Measurements from ENCODE around the gene KAT7. TPM values are rescaled to one million over a fixed set of nuclear protein-coding genes. Genes with fewer than 3 reads are reported as not detected.

Gene KAT7
- 10 to 100 TPM; 63.5 to 93.0 TPM for total RNA-seq

DNA sequence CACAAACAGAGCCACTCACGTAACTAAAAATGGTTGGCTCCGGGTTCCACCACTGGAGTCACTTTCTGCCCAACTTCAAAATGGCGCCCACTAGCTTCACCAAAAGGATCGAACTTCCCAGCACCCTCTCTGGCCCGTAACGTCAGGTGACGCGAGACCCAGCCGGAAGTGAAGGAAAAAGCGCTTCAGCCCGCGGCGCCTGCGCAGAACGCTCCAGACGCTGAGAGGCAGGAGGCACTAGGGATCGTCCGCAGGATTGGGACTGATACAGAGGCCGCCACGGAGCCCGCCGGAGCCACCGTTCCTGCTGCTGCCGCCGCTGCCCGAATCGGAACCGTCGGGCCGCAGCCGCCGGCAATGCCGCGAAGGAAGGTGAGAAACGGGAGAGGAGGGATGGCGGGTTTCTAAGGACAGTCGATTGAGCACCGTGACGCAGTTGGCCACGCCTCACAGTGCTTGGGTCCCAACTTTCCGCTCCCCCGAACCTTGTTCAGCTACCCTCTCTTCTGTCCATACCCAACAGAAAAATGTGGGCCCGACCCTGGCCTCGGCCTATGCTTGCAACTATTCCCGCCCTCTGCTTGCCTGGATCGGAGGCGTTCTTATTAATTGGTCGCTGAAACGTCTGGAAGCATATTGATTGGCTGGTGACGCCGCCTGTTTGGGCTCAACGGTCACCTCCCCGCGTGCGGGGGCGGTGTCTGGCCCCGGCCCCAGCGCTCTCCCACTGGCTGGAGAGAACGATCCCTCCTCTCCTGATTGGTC is at the start of gene KAT7:
Gene KAT7, plus strand, starts transcription at position 204 of the 765 bp plus-strand sequence. Its CDS starts 154 bp downstream, at position 358.
- intact Hi-C loops (cut with DNase I, micrococcal nuclease), result loop anchor here (1.0 to 2.0 kb wide), 15 partner anchors 24 to 930 kb away; partner anchors contain the start of genes FAM117A (in 2 of the 2), SPOP (in 2 of the 2), DLX4 (in 1 of the 2) and LUC7L3 (in 1 of the 2)
- ATAC-seq, result peak; percentile 91
- H3K4me1 Mint-ChIP-seq, result peaks cover 53% of the 10 kb centered on the region
- POLR2A ChIA-PET, result interaction anchor here (0.5 to 2.6 kb wide), 11 partner anchors 18 to 633 kb away, joined by 3 to 28 read pairs (median 4); partner anchors contain the start of genes FAM117A and SLC35B1
- CTCF ChIA-PET, result interaction anchor here (0.7 to 2.9 kb wide), 11 partner anchors 11 to 221 kb away, joined by 3 to 29 read pairs (median 5); partner anchors contain the start of gene SLC35B1
- H3K36me3 Mint-ChIP-seq (ENCODE audit: low read depth), result peaks cover 37% of the 10 kb centered on the region
- H3K4me3 Mint-ChIP-seq, result peak within 1 kb of the TSS; percentile 89
- DNase-seq, result peak; percentile 99
- H3K27me3 Mint-ChIP-seq, result no peaks in the 10 kb centered on the region
- no peaks in the 10 kb centered on the region for H3K9me3 Mint-ChIP-seq (ENCODE audit: low read depth)
- peak within 1 kb of the TSS; percentile 98 for H3K27ac Mint-ChIP-seq

DNA sequence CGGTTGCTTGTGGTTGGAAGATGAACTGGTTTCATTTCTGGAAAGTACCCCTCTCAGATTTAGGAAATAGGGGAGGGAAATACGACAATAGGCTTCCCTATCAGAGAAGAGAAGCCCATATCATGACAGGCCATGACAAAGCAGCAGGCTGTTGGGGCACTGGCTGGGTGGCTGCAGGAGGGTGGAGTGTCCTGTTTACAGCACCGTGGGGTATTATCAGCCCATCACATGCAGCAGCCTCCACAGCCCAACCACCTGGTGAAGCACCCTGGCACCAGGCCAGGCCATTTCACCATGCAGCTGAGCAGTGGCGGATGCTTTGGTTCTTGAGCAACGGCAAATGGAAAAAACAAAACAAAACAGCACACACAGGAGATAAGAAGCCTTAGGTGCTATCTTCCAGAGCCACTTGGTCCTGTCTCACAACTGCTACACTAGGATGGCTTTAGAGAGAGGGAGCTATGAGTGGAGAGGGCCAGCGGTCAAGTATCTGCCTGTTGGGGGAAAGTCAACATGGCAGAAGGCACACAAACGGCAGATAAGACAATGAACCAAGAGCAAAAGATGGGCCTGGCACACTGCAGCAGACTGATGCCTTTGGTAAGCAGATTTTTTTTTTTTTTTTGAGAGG is 48.7 kb upstream of the KAT7 start:
- peaks cover 75% of the 10 kb centered on the region for H3K4me1 Mint-ChIP-seq
- H3K4me3 Mint-ChIP-seq, result peak overlapping the region; percentile 74
- CTCF ChIA-PET, result interaction anchor here (0.5 to 4.4 kb wide), 5 partner anchors 21 to 1172 kb away, joined by 3 to 16 read pairs (median 7); partner anchors contain the start of gene SLC35B1
- peak; percentile 90 for DNase-seq
- no peaks in the 10 kb centered on the region for H3K9me3 Mint-ChIP-seq (ENCODE audit: low read depth)
- POLR2A ChIA-PET, result interaction anchor here (0.9 kb wide), 1 partner anchor 9 kb away, joined by 4 read pairs; no protein-coding TSS in a partner anchor
- ATAC-seq, result peak; percentile 88
- intact Hi-C loops (cut with DNase I, micrococcal nuclease), result loop anchor here (1.0 to 10.0 kb wide), 8 partner anchors 9 to 545 kb away; partner anchors contain the start of genes FAM117A (in 2 of the 2) and KAT7 (in 2 of the 2)
- H3K27ac Mint-ChIP-seq, result peak overlapping the region; percentile 99
- H3K27me3 Mint-ChIP-seq, result no peaks in the 10 kb centered on the region
- peaks cover 4% of the 10 kb centered on the region for H3K36me3 Mint-ChIP-seq (ENCODE audit: low read depth)

DNA sequence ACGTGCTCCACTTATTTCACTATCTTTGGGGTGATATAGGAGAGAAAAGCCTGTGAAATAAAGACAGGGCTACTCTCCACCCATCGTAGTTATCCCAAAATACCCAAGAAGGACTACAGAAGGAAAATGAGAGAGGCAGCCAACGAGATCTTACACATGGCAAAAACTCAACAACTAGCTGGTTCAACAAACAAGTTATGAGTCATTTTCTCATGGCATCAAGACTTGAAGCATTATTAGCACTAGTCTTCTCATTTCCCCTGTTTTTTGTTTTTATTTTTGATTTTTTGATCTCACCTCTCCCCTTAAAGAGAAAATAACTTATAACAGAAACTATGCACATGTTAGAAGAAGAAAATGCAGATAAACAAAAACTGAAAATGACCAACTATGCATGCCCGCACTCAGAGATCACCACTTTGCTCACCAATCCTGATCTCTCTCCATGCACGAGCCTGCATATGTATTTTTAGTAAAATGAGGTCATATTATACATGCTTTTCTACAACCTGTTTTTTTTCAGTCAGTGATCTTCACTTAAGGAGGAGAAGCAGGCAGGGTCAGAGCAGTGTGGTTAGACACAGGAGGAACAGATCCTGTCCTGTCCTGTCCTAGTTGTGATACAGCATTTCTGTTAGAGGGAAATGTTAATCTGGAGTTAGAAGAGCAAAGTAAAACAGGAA is 47.3 kb upstream of the KAT7 start:
- H3K4me1 Mint-ChIP-seq, result peaks cover 83% of the 10 kb centered on the region
- peak; percentile 17 for ATAC-seq
- H3K4me3 Mint-ChIP-seq, result peak overlapping the region; percentile 74
- POLR2A ChIA-PET, result interaction anchor here (0.6 to 1.3 kb wide), 3 partner anchors 16 to 163 kb away, joined by 3 to 8 read pairs (median 3); no protein-coding TSS in a partner anchor
- no peaks in the 10 kb centered on the region for H3K27me3 Mint-ChIP-seq
- H3K27ac Mint-ChIP-seq, result peak overlapping the region; percentile 99
- intact Hi-C loops (cut with DNase I, micrococcal nuclease), result loop anchor here in 1 of 2 experiments (10.0 kb wide), 1 partner anchor 546 kb away; no protein-coding TSS in a partner anchor
- CTCF ChIA-PET, result interaction anchor here (0.7 to 4.4 kb wide), 11 partner anchors 11 to 135 kb away, joined by 3 to 16 read pairs (median 5); partner anchors contain the start of gene SLC35B1
- H3K9me3 Mint-ChIP-seq (ENCODE audit: low read depth), result no peaks in the 10 kb centered on the region
- H3K36me3 Mint-ChIP-seq (ENCODE audit: low read depth), result peaks cover 9% of the 10 kb centered on the region
- DNase-seq, result no peak

DNA sequence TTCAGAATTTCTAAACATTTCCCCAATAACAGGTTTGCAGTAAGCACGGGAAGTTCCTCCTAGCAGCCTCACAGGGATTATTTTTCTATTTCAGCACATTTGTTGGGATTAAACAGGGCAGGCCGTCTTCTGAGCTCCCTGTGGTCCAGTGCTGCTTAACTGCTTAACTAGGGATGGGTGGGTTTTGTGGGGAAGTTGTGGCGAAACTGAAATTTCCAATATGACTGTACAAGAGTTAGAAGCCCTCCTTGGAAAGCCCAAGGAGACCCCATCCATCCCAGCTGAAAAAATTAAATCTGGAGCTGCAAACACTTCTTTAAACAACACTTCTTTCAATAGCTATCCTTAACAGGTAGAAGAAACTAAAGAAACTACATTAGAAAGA is 46.8 kb upstream of the KAT7 start:
- CTCF ChIA-PET, result interaction anchor here (0.8 to 4.4 kb wide), 10 partner anchors 9 to 171 kb away, joined by 3 to 16 read pairs (median 6); partner anchors contain the start of gene SLC35B1

DNA sequence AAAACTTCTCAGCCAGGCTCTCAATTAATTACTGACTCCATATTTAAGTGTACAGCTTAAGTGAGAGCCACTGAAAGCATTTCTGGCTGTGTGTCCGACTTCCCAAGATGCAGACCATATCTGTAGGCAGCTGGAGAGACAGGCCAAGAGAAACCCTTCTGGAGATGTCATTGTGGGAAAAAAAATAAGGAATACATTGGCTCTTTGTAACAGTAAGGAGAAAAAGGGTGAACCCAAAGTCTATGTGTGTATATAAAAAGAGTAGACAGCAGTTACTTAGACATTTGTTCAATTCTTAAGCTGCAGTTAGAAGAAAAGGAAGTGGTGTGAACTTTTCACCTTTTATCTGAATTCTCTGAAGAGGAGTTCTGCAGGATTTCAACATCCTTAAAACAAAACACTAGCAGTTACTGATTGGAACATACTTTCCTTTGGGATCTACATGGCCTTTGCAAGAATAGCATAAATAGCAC is 46.3 kb upstream of the KAT7 start:
- ChIA-PET POLR2A (interaction anchor here (0.5 to 1.4 kb wide), 4 partner anchors 15 to 93 kb away, joined by 3 to 4 read pairs (median 4); partner anchors contain the start of genes FAM117A and SLC35B1), CTCF (interaction anchor here (0.8 to 4.4 kb wide), 9 partner anchors 8 to 172 kb away, joined by 3 to 16 read pairs (median 5); partner anchors contain the start of gene SLC35B1)
- peaks cover 9% of the 10 kb centered on the region for H3K36me3 Mint-ChIP-seq (ENCODE audit: low read depth)
- no peak for DNase-seq
- H3K9me3 Mint-ChIP-seq (ENCODE audit: low read depth), result no peaks in the 10 kb centered on the region
- peak overlapping the region; percentile 74 for H3K4me3 Mint-ChIP-seq
- no peak for ATAC-seq
- peaks cover 84% of the 10 kb centered on the region for H3K4me1 Mint-ChIP-seq
- no peaks in the 10 kb centered on the region for H3K27me3 Mint-ChIP-seq
- peak overlapping the region; percentile 99 for H3K27ac Mint-ChIP-seq
- intact Hi-C loops (cut with DNase I, micrococcal nuclease), result loop anchor here in 1 of 2 experiments (10.0 kb wide), 1 partner anchor 547 kb away; no protein-coding TSS in a partner anchor

More for the DNA sequence above, 46.8 kb upstream of the KAT7 start:
- DNase-seq (no peak), ATAC-seq (no peak)
- peaks cover 9% of the 10 kb centered on the region for H3K36me3 Mint-ChIP-seq (ENCODE audit: low read depth)
- intact Hi-C loops (cut with DNase I, micrococcal nuclease), result loop anchor here in 1 of 2 experiments (10.0 kb wide), 1 partner anchor 547 kb away; no protein-coding TSS in a partner anchor
- POLR2A ChIA-PET, result interaction anchor here (0.5 to 1.4 kb wide), 3 partner anchors 15 to 92 kb away, joined by 3 to 4 read pairs (median 4); partner anchors contain the start of gene FAM117A
- H3K27ac Mint-ChIP-seq, result peak overlapping the region; percentile 99
- H3K4me1 Mint-ChIP-seq, result peaks cover 84% of the 10 kb centered on the region
- H3K4me3 Mint-ChIP-seq, result peak overlapping the region; percentile 74
- H3K9me3 Mint-ChIP-seq (ENCODE audit: low read depth), result no peaks in the 10 kb centered on the region
- H3K27me3 Mint-ChIP-seq, result no peaks in the 10 kb centered on the region

DNA sequence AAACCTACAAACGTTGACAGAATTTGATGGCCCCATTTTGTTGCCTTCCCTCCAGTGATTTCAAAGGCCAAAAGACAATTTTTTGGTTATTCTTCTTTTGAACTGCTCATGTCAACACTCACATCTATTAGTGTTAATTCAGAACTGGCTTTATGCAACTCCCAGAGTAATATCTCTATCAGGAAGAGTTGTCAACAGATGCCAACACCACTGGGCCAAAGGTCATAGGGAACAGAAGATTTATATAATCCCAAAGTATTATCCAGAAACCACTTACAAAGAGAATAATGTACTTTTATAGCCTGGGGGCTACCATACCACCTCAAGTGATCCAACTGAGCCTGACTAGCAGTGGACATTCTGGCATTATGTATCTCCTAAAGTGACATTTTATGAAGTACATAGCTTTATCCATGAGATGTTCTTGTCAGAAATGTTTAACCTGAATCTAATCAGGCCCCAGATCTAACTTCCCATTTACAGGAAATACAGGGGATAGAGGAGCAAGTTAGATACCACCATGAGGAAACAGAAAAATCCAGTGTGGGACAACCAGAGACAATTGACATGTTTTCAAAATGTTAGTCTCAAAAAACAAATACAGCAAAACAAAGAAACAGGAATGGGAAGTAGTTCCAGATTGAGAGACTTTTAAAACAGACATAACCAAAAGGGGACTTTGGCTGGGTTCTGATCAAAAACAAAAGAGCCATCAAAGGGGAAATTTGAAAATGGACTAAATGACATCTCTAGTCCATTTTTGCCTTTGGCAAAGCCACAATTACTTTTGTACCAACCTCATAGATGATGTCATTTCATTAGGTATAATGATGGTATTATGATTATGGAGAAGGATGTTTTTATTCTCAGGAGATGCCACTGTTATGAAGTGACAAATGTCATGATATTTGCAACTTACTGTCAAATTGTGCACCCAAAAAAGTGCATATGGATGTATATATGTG is 43.0 kb upstream of the KAT7 start:
- intact Hi-C loops (cut with DNase I, micrococcal nuclease), result loop anchor here in 1 of 2 experiments (10.0 kb wide), 1 partner anchor 551 kb away; no protein-coding TSS in a partner anchor
- peak overlapping the region; percentile 88 for H3K27ac Mint-ChIP-seq
- ATAC-seq (no peak), DNase-seq (no peak)
- peak overlapping the region; percentile 57 for H3K4me3 Mint-ChIP-seq
- H3K36me3 Mint-ChIP-seq (ENCODE audit: low read depth), result peaks cover 7% of the 10 kb centered on the region
- no peaks in the 10 kb centered on the region for H3K27me3 Mint-ChIP-seq
- peaks cover 84% of the 10 kb centered on the region for H3K4me1 Mint-ChIP-seq
- CTCF ChIA-PET, result interaction anchor here (1.1 to 5.5 kb wide), 2 partner anchors 17 to 253 kb away, joined by 3 to 37 read pairs; partner anchors contain the start of gene FAM117A
- no peaks in the 10 kb centered on the region for H3K9me3 Mint-ChIP-seq (ENCODE audit: low read depth)
- POLR2A ChIA-PET, result no interaction called here

DNA sequence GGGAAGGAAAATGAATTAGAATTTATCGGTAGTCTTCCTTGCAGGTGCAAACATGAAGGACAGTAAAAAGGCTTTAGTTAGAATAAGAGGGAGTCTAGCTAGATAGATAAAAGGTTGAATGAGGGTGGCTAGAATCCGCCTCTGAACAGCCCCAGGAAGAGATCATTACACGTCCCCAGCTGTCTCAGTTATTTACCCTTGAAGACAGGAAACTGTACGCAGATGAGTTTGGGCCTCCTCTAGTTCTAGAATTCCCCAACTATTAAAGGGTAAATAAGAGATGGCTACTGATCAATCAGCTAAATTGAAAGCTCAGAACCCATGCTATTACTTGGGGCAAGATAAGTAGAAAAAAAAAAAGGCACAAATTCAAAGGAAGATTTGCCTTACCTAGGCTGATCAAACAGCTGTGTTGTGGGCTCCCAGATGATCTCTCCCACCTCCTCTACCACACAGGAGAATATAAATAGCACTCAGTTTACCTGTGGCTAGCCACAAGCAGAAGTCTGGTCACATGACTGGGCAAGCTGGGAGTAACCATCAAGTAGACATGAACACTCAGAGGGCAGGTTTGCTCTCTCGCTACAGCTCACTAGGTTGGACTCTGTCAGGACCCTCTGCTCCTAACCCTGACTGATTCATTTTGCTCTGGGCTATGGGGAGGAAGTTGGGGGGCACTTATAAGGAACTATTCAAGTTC is 41.5 kb upstream of the KAT7 start:
- intact Hi-C loops (cut with DNase I, micrococcal nuclease), result loop anchor here in 1 of 2 experiments (10.0 kb wide), 1 partner anchor 552 kb away; no protein-coding TSS in a partner anchor
- Mint-ChIP-seq H3K4me3 (peak overlapping the region; percentile 57), H3K27me3 (no peaks in the 10 kb centered on the region), H3K27ac (peak overlapping the region; percentile 88), H3K9me3 (ENCODE audit: low read depth) (no peaks in the 10 kb centered on the region), H3K4me1 (peaks cover 73% of the 10 kb centered on the region), H3K36me3 (ENCODE audit: low read depth) (peaks cover 7% of the 10 kb centered on the region)
- DNase-seq (no peak), ATAC-seq (peak; percentile 42)
- POLR2A ChIA-PET, result interaction anchor here (0.6 to 1.5 kb wide), 5 partner anchors 17 to 1029 kb away, joined by 3 to 4 read pairs (median 3); partner anchors contain the start of genes FAM117A and KAT7
- CTCF ChIA-PET, result interaction anchor here (0.5 to 5.5 kb wide), 8 partner anchors 10 to 252 kb away, joined by 3 to 37 read pairs (median 4); partner anchors contain the start of genes FAM117A and KAT7

DNA sequence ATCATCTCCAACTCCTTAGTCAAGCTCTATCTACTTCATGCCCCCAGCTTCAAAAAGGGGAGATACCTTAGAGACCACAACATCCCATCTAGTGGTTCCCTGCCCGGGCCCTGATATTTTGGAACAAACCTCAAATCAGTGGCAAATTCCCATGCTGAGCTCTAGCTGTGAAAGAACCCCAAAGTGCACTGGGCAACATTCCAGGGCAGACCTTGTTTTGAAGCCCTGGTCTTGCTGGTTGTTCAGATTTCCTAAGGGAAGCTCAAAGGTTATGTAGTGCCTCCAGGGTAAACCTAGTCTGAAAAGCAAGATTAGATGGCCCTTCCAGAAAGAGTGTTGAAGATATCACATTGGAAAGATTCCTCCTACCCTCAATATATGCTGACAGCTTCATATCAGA is 40.8 kb upstream of the KAT7 start:
- intact Hi-C loops (cut with DNase I, micrococcal nuclease), result loop anchor here (1.0 to 10.0 kb wide), 5 partner anchors 8 to 553 kb away; partner anchors contain the start of gene FAM117A (in 1 of the 2)
- CTCF ChIA-PET, result interaction anchor here (1.2 to 5.5 kb wide), 8 partner anchors 10 to 251 kb away, joined by 3 to 37 read pairs (median 6); partner anchors contain the start of gene FAM117A
- peak overlapping the region; percentile 88 for H3K27ac Mint-ChIP-seq
- peak overlapping the region; percentile 57 for H3K4me3 Mint-ChIP-seq
- H3K27me3 Mint-ChIP-seq, result no peaks in the 10 kb centered on the region
- no peaks in the 10 kb centered on the region for H3K9me3 Mint-ChIP-seq (ENCODE audit: low read depth)
- DNase-seq (no peak), ATAC-seq (no peak)
- POLR2A ChIA-PET, result interaction anchor here (0.6 to 1.5 kb wide), 4 partner anchors 13 to 1030 kb away, joined by 3 to 4 read pairs (median 4); partner anchors contain the start of gene FAM117A
- H3K36me3 Mint-ChIP-seq (ENCODE audit: low read depth), result peaks cover 7% of the 10 kb centered on the region
- peaks cover 73% of the 10 kb centered on the region for H3K4me1 Mint-ChIP-seq

All from activated CD4-positive, alpha-beta T cell treated with anti-CD3 and anti-CD28 coated beads for 36 hours (primary cell).